HEK293 (cell line): ENCODE results near the gene TXN2.
"Not testable (repeated sequence)": the region's sequence is repeated elsewhere in the genome, so short reads cannot be mapped to it uniquely, and the experiment has no call there.

Experiments used
- CTCF ChIP-seq: fragments of 450-650 bp; formaldehyde crosslinking; IDR thresholded peaks from 2 replicates; pipeline ENCODE4 v1.5.1; 2016; ENCODE audit warnings: missing biosample characterization, missing genetic modification characterization
- KLF1 ChIP-seq: fragments of 450-650 bp; formaldehyde crosslinking; IDR thresholded peaks from 2 replicates; pipeline ENCODE4 v1.5.1; 2016; ENCODE audit warnings: missing biosample characterization, missing genetic modification characterization
- SP2 ChIP-seq: fragments of 450-650 bp; formaldehyde crosslinking; IDR thresholded peaks from 2 replicates; pipeline ENCODE4 v1.5.1; 2016; ENCODE audit warnings: missing biosample characterization, missing genetic modification characterization
- ZBTB11 ChIP-seq: fragments of 450-650 bp; formaldehyde crosslinking; conservative IDR thresholded peaks from 2 replicates; pipeline ENCODE4 v1.5.1; 2016; ENCODE audit warnings: low read depth, missing biosample characterization, missing genetic modification characterization
- ZNF140 ChIP-seq: fragments of 450-650 bp; formaldehyde crosslinking; IDR thresholded peaks from 2 replicates; pipeline ENCODE4 v1.5.1; 2016; ENCODE audit warnings: missing biosample characterization, missing genetic modification characterization
- ZNF416 ChIP-seq: fragments of 450-650 bp; formaldehyde crosslinking; IDR thresholded peaks from 2 replicates; pipeline ENCODE4 v1.5.1; 2016; ENCODE audit warnings: missing biosample characterization, missing genetic modification characterization
- ZNF449 ChIP-seq: fragments of 450-650 bp; formaldehyde crosslinking; IDR thresholded peaks from 2 replicates; pipeline ENCODE4 v1.5.1; 2017; ENCODE audit warnings: missing biosample characterization, mild to moderate bottlenecking, missing genetic modification characterization, moderate library complexity
- ZNF549 ChIP-seq: fragments of 450-650 bp; IDR thresholded peaks from 2 replicates; pipeline ENCODE4 v1.5.1; 2018; ENCODE audit warnings: missing biosample characterization, missing genetic modification characterization, mild to moderate bottlenecking, inconsistent platforms, moderate library complexity
- ZNF660 ChIP-seq: fragments of 450-650 bp; IDR thresholded peaks from 2 replicates; pipeline ENCODE4 v1.5.1; 2018; ENCODE audit warnings: missing biosample characterization, mild to moderate bottlenecking, missing genetic modification characterization
- ZSCAN18 ChIP-seq: fragments of 450-650 bp; formaldehyde crosslinking; IDR thresholded peaks from 2 replicates; pipeline ENCODE4 v1.5.1; 2016; ENCODE audit warnings: missing biosample characterization, missing genetic modification characterization

- not testable (repeated sequence) for TF ChIP-seq CTCF, ZNF549, ZNF140, ZNF449, SP2, ZSCAN18, KLF1, ZBTB11, ZNF416, ZNF660 (tag by site-specific recombination)
These were observed 28.3 kb downstream of the TXN2 start for GRCh38 chr22:36452978-36453607.
